Endothelial cell of hepatic sinusoid (primary cell): ENCODE measurements around the gene MICOS13.

Source experiments
- in situ Hi-C: cut with HindIII; loops from 2 replicates; pipeline ENCODE4 v1.10.0; 2017; ENCODE audit warnings: low sequenced_read_pairs

MICOS13 gene

DNA sequence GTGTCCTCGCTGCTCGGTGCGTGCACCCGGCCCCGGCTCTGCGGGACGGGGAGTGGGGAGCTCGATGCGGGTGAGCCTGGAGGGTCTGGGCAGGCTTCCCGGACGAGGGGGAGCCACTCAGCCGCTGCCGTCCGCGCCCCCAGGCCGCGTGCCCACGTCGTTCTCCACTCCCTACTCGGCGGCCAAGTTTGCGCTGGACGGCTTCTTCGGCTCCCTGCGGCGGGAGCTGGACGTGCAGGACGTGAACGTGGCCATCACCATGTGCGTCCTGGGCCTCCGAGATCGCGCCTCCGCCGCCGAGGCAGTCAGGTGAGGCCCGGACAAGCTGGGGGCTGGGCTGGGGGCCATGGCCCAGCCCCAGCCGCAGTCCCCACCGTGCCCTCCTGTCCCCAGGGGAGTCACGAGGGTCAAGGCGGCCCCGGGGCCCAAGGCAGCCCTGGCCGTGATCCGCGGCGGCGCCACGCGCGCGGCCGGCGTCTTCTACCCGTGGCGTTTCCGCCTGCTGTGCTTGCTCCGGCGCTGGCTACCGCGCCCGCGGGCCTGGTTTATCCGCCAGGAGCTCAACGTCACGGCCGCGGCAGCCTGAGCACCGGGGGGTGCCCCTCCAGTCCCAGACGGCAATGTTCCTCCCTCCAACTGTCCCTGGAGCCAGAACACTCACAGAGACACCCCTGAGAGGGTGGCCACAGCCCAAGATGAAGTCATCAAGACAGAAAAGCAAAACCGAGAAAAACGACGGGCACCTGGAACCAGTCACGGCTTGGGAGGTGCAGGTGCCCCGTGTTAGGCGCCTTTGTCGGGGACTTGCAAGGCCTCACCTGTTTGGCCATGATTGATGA lies 7.3 kb upstream of the MICOS13 start:
- in situ Hi-C loops = no loop called here

DNA sequence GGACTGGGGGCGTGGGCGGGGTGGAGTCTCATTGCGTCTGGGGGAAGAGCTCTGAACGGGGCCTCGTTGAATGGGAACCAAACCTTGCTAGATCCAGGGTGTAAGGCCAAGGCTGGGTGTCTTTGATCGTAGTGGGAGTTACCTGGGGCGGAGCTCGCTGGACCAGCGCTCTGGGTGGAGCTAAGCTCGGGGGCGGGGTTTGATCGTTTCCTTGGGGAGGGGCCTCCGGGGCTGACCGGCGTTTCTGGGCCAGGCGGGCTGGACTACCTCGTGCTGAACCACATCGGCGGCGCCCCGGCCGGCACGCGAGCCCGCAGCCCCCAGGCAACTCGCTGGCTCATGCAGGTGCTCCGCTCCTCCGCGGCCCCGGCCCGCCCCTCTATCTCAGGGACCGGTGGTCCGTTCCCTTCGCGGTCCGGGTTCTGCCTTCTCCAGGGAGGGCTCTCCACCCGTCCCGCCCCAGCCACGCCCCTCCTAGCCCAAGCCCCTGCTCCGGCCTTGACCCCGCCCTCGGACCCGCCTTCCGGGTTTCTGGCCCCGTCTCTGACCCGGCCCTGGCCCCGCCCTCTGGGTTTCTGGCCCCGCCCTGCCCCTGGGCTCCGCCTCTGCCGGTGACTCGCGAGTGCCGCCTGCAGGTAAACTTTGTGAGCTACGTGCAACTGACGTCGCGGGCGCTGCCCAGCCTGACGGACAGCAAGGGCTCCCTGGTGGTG lies 6.5 kb upstream of the MICOS13 start:
- in situ Hi-C loops = no loop called here

DNA sequence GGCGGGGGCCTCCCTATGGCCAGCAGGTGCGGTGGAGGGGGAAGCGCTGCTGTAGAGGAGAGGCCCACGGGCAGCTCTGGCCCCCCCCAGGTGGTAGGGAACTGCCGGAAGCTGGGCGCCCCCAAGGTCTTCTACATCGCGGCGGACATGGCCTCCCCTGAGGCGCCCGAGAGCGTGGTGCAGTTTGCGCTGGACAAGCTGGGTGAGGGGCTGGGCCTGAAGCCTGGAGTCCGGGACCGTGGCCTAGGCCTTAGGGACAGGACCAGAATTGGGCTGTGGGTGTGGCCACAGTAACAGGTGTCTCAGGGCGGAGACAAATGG lies 6.0 kb upstream of the MICOS13 start:
- in situ Hi-C loops = no loop called here

DNA sequence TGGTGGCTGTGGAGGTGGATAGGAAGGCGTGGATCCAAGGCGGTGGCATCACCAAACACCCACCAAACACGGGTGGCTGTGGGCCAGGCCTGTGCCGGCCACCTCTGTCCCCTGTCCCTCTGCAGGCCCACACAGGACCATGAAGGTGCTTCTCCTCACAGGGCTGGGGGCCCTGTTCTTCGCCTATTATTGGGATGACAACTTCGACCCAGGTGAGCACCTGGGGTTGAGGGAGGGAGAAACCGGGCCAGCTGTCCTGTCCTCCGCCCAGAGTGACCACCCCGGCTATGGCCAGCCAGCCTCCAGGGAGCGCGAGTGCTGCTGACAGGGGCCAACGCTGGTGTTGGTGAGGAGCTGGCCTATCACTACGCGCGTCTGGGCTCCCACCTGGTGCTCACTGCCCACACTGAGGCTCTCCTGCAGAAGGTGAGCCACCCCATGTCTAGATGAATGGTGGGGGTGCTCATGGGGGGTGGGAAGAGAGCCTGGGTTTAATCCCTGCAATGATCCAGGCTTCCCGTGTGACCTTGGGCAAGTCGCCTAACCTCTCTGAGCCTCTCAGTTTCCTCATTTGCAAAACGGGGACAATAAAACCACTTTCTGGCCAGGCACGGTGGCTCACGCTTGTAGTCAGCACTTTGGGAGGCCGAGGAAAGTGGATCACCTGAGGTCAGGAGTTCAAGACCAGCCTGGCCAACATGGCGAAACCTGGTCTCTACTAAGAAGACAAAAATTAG lies 4.5 kb upstream of the MICOS13 start:
- in situ Hi-C loops = no loop called here

DNA sequence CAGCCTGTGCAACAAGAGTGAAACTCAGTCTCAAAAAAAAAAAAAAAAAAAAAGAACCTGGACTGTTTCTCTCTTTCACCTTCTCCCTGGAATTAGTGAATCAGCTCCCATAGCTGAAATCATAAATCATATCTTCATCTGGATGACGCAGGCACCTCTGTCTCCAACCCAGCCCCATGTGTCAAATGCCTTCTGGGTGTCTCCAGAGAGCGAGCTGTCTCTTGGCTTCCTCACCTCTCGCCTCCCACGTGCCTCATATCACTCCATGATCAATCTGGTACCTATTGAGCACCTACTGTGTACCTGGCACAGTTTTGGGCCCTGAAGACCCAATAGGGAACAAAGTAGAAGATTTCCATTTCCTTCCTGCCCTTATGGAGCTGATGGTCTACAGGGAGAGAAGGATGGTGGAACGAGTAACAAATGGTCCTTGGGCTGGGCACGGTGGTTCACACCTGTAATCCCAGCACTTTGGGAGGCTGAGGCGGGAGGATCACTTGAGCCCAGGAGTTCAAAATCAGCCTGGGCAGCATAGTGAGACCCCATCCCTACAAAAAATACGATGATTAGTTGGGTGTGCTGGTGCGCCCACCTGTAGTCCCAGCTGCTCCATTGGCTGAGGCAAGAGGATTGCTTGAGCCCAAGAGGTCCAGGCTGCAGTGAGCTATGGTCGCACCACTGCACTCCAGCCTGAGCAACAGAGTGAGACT lies 3.0 kb upstream of the MICOS13 start:
- in situ Hi-C loops = no loop called here

DNA sequence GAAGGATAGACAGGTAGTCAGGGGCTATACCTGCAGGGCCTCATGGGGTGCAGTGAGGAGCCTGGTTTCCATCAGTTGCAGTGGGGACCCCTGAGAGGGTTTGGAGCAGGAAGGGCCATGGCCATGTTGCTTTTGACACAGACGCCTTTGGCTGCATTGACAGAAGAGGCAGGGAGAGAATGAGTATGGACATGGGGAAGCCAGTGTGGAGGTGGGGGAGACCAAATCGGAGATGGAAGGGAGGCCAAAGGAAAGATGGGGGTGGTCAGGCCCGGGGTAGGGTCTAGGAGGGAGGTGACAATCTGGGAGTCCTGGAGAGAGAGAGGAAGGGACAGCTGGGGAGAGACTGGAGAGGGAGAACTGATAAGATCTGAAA lies 1.8 kb upstream of the MICOS13 start:
- in situ Hi-C loops = no loop called here

DNA sequence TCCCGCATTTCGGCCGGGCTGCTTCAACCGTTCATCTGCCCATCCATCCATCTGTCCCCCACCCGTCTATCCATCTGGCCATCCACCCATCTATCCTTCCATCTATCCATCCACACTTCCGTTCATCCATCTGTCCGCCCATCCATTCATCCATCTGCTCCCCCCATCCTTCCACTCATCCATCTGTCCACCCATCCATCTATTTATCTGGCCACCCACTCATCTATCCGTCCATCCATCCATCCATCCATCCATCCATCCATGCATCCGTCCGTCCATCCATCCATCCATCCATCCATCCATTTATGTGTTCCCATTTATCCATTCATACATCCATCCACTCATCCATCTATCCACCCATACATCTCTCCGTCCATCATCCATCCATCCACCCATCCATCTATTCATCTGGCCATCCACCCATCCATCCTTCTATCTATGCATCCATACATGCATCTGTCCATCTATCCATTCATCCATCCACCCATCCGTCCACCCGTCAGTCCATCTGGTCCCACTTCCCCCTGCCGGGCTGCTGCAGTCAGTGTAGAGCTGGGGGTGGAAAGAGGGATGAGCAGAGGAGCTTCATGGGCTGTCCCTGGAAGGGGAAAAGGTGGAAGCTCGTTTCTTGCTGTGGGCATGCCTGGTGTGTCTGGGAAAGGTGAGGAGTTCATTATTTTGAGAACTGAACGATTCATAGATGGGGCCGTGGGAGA lies 1.2 kb upstream of the MICOS13 start:
- in situ Hi-C loops = no loop called here

DNA sequence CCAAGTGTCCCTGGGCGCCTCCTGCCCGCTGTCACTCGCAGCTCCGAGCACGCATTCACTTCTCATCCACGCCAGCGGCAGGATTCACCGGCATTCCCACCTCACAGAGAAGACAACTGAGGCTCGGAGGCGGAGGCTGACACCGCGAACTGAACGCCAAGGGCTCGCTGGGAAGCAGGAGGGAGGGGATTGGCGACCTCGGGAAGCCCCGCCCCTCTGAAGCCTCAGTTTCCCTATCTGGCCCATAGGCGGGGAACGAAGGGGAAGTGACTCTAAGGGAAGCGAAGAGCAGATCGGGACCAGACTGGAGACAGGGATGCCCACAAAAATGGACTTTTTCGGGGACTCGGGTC lies 256 bp downstream of the MICOS13 start:
- in situ Hi-C loops = no loop called here

DNA sequence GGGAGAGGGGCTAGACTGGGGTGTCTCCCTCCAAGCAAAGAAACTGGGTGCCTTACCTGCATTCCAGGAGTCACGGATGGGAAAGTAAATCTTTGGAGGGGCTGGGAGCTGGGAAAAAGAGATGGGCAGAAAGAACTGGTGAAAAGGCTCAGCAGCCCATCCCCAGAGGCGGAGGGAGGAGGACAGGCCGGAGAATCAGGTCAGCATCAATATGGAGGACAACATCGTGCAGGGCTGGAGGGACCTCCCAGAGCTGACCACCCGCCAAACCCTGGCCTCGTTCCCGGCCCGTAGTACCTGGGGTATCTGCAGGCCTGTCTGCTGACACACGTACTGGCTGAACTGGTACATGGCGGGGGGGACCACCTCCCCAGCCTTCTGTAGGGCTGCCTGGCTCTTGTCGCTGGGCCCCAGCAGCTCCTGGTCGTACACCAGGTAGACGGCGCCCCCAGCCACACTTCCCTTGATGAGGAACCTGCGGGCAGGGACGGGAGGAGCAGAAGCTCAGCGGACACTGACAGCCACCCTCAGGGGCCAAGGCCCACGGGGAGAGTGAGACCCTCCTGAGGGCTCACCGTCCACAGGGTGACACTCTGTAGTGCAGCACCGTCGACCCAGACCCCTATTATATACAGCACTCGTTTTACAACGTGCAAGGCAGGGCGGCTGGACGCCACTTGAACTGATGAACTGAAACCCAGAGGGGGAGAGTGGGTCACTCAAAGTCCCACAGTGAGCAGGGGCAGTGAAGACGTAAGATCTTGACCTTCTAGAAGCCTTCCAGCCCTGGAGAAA lies 830 bp downstream of the MICOS13 start:
- in situ Hi-C loops = no loop called here

DNA sequence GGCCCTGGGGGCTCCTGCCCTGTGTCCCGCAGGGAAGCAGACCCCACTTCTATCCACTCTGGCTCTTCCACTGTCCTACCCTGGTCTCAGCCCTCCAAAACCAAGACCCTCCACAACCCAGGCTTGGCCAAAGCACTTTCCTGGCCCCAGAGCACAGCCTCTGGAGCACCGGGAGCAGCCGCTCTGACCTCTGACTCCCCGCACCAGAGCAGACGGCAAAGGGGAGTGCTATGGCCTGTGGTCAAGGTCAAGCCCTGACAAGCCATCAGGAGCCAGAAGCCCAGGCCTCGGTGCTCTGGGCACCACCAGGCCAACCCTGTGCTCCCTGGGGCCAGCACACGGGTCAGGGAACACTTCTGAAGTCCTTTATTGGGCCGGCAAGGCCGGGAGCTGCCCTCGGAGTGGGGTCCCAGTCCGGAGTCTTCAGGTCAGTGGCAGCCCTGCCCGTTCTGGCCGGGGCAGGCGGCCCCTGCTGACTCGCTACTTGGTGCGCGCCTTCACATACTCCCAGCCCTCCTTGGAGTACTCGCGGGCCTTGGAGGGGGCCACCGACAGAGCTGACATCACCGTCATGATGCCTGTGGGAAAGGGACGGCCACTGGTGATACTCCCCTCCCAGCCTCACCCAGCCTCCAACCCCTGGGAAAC lies 2.1 kb downstream of the MICOS13 start:
- in situ Hi-C loops = no loop called here

DNA sequence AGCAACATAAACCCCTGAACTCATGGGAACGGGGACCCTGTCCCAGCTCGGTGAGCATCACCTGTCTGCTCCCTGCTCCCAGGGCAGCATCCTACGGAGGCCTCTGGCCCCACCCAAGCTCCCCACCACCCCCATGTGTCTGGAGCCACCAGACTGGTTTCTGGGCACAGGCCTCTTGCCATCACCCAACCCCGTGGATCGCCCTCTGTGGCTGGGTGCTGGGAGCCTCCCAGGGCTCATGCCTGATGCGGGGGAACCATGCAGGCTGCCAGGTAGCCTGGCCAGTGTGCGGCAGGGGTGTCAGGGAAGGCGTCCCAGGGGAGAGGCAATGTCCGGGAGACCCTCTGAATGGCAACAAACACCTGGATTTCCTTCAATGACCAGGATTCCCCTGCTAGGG lies 2.7 kb downstream of the MICOS13 start:
- in situ Hi-C loops = no loop called here

DNA sequence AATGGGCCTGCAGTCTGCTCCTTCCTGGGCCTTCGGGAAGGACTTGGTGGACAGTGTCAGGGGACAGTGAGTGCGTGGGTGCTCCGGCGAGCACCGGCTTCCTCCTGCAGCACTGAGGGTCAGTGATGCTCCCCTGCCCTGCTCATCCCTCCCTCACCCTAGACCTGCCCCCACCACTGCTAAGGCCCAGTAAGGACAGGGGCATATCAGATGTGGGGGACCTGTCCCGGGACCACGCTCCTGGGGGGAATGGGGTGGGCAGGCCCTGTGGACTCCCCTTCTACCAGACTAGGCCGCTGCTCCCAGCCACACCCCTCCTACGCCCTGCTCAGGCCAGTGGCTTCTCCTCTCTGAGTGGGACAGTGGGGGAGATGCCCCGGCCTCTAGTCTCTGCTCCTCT lies 3.2 kb downstream of the MICOS13 start:
- in situ Hi-C loops = no loop called here

DNA sequence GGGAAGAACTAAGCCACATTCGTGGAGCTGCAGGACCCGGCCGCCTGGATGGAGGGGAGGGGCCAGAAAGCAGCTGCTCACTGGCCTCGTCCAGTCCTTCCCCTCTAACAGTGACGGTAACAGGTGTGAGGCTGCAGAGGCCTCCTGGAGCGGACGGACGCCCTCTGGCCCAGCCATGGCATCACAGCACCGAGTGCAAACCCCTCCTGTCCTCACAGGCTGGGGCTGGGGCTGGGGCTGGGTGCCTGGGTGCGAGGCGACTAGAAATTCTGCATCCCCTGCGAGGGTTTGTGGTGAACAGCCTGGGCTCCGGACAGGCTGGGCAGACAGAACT lies 3.6 kb downstream of the MICOS13 start:
- in situ Hi-C loops = no loop called here

DNA sequence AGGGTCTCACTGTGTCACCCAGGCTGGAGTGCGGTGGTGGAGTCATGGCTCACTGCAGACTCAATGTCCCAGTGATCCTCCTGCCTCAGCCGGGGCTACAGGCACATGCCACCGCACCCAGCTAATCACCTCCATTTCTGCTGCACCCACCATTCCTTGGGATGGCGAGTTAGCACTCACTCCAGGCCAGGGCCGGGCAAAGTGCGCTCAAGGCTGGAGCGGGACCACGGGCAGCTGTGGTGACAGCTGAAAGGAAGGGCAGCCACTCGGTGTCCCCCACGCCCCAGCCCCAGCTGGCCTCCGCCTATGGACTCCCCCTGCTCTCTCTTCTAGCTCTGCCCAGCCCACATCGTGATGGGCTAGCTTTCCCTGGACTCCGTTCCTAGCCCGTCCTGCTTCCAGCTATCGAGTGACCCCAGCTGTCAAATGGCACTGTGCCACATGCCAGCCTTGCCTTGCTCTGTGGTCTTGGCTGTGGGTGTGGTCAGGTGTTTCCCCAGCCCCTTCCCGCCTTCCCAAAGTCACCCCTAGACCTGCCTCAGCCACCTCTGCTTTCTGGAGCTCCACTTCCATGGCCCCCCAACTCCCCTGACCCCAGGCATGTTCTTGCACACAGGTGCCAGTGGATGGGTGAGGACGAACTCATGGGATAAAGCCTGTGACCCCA lies 4.1 kb downstream of the MICOS13 start:
- in situ Hi-C loops = no loop called here

DNA sequence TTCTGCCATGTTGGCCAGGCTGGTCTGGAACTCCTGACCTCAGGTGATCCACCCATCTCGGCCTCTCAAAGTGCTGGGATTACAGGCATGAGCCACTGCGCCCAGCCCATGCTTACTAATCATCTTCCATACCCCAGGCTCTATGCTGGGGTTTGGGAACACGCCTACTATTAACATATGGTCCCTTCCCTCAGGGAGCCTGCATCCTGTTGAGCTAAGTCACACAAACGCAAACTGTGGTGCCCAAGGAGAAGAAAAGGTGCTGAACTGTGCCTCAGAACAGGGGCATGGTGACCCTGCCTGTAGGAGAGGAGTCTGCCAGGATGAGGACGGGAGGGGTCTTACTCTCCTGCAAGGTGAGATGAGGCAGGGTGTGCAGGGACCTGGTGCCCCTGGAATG lies 5.6 kb downstream of the MICOS13 start:
- in situ Hi-C loops = no loop called here

DNA sequence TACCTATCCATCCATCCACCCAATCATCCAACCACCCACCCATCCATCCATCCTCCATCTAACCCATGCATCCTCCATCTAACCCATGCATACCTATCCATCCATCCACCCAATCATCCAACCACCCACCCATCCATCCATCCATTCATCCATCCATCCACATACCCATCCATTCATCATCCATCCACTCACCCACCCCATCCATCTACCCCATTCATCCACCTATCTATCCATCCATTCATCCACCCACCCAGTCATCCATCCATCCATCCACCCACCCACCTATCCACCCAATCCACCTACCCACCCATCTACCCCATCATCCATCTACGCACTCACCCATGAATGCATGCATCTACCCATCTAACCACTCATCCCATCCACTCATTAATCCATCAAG lies 6.6 kb downstream of the MICOS13 start:
- in situ Hi-C loops = no loop called here

DNA sequence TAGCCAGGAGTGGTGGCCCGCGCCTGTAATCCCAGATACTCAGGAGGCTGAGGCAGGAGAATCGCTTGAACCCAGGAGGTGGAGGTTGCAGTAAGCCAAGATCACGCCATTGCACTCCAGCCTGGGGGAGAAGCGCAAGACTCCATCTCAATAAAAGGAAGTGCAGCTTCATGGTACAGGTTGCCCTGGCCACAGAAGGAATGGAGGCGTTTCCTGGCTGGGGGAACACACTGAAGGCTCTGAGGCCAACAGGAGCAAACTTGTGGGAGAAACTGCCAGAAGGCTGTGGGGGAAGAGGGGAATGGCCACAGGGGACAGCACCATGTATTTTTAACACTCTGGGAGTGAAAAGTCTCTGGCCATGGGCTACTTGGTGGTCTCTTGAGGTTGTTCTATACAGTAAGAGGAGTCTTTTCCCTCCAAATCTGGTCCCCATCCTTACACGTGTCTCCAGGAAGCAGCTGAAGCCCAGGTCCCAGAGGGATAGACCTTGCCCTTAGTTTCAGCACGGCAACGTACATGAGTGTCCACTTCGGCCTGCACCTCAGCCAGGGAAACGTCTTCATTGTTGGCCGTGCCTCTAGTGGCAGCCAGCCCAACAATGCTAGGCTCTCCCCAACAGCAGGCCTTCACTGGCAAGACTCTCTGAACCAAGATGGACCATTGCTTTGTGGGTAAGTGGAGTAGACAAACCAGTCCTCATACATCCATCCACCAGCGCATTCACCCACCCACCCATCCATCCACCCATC lies 7.4 kb downstream of the MICOS13 start:
- in situ Hi-C loops = no loop called here

DNA sequence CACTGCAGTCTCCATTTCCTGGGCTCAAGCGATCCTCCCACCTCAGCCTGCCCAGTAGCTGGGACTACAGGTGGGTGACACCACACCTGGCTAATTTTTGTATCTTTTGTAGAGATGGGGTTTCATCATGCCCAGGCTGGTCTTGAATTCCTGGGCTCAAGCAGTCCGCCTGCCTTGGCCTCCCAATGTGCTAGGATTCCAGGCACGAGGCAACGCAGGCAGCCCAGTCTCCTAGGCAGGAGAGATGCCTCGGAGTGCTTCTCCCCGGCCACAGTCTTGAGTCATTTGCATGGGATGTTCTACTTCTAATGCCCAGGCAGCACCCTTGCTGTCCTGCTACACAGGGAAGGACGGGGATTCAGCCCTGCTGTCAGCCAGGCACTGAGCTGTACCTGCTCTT lies 8.7 kb downstream of the MICOS13 start:
- in situ Hi-C loops = no loop called here
